ENCODE results near the gene GPR176.

The GPR176 gene

DNA sequence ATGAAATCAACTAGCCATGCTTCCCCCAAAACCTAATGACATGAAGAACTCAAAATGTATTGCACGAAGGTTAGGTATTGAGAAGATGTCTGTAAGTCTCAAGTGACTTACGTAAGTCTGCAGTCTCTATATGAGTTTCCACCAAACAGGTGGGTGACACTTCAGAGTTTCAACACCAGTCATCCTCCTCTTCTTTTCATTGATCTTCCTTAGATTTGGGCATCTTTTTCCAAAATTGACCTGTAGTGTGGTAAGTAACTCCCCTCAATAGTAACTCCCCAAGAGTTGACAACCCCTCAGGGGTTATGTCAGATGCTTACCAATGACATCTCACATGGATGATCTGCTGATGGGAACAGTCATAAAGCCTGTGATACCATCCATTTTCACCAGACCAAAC lies 46.1 kb downstream of the GPR176 start:
- no peak overlapping the region for H3K27ac ChIP-seq

DNA sequence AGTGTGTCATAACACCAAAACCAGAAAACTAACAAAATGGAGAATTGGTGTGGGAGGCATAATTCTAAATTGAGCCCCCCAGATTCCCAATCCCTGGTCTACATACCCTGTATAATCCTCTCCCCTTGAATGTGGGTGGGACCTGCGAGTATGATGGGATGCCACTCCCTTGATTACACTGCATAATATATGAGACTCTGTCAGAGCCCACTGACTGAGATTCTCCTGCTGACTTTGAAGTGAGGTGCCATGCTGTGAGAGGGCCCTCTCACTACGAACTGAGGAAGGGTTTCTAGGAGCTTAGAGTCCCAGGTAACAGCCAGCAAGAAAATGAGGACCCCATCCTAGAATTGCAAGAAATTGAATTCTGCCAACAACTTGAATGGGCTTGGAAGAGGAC lies 49.5 kb downstream of the GPR176 start:
- no peak overlapping the region for H3K27ac ChIP-seq
- TF ChIP-seq ZFX (IDR thresholded peaks at IDR 0.05): no peak
- TF ChIP-seq, protein P1, sequence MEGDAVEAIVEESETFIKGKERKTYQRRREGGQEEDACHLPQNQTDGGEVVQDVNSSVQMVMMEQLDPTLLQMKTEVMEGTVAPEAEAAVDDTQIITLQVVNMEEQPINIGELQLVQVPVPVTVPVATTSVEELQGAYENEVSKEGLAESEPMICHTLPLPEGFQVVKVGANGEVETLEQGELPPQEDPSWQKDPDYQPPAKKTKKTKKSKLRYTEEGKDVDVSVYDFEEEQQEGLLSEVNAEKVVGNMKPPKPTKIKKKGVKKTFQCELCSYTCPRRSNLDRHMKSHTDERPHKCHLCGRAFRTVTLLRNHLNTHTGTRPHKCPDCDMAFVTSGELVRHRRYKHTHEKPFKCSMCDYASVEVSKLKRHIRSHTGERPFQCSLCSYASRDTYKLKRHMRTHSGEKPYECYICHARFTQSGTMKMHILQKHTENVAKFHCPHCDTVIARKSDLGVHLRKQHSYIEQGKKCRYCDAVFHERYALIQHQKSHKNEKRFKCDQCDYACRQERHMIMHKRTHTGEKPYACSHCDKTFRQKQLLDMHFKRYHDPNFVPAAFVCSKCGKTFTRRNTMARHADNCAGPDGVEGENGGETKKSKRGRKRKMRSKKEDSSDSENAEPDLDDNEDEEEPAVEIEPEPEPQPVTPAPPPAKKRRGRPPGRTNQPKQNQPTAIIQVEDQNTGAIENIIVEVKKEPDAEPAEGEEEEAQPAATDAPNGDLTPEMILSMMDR (conservative IDR thresholded peaks at IDR 0.05): no peak

More for the DNA sequence above, 46.1 kb downstream of the GPR176 start:
- no peak for TF ChIP-seq ZFX (IDR thresholded peaks at IDR 0.05)
- TF ChIP-seq, protein P1 (conservative IDR thresholded peaks at IDR 0.05): no peak

DNA sequence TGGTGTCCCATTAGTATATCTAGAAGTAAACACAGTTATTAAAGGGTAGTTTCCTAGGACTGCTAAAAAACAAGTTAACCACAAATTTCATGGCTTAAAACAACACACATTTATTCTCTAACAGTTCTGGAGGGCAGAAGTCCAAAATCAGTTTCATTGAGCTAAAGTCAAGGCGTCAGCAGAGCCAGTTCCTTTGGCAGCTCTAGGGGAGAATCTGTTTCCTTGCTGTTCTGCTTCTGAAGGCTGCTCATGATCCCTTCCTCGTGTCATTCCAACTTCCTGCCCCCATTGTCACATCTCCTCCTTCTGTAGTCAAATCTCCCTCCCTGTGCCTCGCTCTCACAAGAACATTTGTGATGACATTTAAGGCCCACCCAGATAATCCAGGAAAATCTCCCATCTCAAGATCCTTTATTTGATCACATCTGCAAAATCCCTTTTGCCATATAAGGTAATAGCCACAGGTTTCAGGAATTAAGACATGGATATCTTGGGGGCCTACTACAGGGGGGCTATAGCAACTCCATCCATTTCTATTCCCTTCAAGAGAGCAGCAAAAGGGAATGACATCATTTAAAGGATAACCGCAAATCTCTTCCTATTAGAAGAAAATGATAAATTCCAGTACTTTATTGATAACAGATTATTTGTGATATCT lies 50.1 kb downstream of the GPR176 start:
- H3K27ac ChIP-seq: no peak overlapping the region
- TF ChIP-seq, protein P1 (conservative IDR thresholded peaks at IDR 0.05): no peak
- no peak for TF ChIP-seq ZFX (IDR thresholded peaks at IDR 0.05)

DNA sequence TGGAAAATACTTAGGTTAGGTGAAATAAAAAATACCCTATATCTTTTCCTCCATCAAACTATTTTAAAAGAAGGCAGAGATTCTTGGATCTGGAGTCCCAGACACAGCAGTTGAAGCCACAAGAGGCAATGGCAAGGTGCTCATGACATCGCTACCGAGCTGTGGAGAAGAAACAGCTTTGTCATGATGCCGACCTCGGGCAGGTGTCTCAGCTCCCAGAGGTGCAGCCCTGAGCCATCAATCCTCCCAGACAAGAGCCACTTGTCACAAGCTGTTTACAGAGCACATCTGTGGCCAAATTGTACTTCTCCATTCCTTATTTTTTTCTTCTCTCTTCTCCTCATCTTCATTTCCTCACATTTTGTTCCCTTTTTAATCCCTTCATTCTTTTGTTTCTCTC lies 50.8 kb downstream of the GPR176 start:
- no peak overlapping the region for H3K27ac ChIP-seq
- no peak for TF ChIP-seq ZFX (IDR thresholded peaks at IDR 0.05)
- TF ChIP-seq, protein P1 (conservative IDR thresholded peaks at IDR 0.05): no peak

DNA sequence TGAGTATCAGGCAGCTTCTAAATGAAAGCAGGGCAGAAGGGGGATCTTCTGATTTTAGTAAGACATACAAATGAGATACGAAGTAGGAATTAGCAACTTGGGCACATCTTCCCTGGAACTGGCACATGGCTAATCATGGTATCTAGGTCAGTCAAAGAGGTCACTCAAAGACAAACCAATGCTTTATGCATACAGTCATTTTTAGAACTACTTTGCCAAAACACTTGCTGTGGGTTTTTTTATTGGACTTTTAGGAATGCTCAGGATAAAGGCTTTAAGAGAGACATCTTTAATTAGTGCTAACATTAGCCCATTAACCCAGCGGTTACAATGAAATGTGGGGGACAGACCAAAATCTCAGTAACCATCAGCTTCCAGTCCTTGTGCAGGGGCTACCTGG lies 51.7 kb downstream of the GPR176 start:
- TF ChIP-seq, protein P1 (conservative IDR thresholded peaks at IDR 0.05): no peak
- TF ChIP-seq ZFX (IDR thresholded peaks at IDR 0.05): no peak
- H3K27ac ChIP-seq: no peak overlapping the region

DNA sequence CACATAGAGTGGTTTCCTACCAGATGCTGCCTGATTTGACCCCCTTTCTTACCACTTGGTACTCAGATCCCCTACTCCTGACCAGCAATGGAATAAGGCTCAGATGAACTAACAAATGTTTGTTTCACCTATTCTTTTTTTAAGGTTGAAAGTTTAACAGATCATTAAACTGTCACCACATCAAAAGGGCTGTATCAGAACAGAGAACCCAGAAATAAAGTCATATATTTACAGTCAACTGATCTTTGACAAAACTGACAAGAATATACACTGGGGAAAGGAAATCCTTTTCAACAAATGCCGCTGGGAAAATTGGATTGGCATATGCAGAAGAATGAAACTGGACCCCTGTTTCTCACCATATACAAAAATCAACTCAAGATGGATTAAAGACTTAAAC lies 56.0 kb downstream of the GPR176 start:
- H3K27ac ChIP-seq: no peak overlapping the region
- TF ChIP-seq, protein P1 (conservative IDR thresholded peaks at IDR 0.05): no peak
- TF ChIP-seq ZFX (IDR thresholded peaks at IDR 0.05): no peak

DNA sequence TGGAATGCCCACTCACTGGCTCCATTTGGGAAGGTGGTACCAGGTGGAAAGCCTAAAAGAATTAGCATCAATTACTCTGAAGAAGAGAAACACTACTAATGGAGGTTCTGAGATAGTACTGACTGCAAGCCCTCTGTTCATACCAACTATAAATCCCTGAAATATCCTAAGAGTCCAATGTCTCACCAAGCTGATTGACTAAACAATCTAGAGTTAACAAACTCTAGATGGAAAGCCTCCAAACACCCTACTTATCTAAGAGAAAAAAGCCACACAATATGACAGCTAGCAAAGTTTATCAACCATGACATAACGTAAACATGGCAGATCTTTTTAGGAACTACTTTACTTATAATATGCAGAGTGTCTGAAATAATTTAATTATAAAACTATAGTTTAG lies 59.2 kb downstream of the GPR176 start:
- H3K27ac ChIP-seq: no peak overlapping the region
- TF ChIP-seq ZFX (IDR thresholded peaks at IDR 0.05): no peak
- TF ChIP-seq, protein P1 (conservative IDR thresholded peaks at IDR 0.05): no peak
